Skeletal muscle cell (primary cell): ENCODE measurements around the gene TRAPPC13.
"Not testable (repeated sequence)": the region's sequence is repeated elsewhere in the genome, so short reads cannot be mapped to it uniquely, and the experiment has no call there.

ENCODE experiments used
- DNase-seq: peaks from one replicate; pipeline ENCODE4 v3.0.0-alpha.2; 2010; ENCODE audit warnings: low read depth
- H3K4me3 ChIP-seq: 2 replicates; pipeline ENCODE4 v1.5.1; 2011; ENCODE audit warnings: low read depth, mild to moderate bottlenecking, control low read depth, low read length, moderate library complexity

TRAPPC13 gene

GRCh38 chr5:65624571-65625555 lies at the start of gene TRAPPC13, which contains the start of gene SHLD3:
TRAPPC13 (plus strand) TSS chr5:65625027; CDS start chr5:65625061, 34 bp downstream.
SHLD3 (plus strand) TSS chr5:65625027; CDS start chr5:65629588, 4,561 bp downstream.
- DNase-seq, result peak; percentile 67
- H3K4me3 ChIP-seq, result peak within 1 kb of the TSS; percentile 95

DNA sequence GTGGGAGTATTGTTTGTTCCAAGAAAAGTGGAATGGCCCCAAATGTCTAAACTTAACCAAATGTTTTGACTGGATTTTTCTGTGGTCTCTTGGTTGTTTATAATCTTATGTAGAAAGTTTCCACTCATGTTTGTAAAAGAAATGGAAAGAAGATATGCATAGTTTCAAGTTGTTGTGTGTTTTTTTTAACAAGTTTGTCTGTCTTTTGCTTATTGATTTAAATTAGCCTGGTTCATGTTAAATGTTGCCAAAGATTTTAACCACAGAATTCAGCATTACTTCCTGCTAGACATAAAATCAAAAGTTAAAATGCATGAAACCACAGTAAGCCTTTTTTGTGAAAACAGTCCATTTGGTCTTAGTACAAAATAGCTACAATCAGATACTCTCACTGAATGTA lies 47.7 kb upstream of the TRAPPC13 start:
- no peak overlapping the region for H3K4me3 ChIP-seq
- no peak for DNase-seq

DNA sequence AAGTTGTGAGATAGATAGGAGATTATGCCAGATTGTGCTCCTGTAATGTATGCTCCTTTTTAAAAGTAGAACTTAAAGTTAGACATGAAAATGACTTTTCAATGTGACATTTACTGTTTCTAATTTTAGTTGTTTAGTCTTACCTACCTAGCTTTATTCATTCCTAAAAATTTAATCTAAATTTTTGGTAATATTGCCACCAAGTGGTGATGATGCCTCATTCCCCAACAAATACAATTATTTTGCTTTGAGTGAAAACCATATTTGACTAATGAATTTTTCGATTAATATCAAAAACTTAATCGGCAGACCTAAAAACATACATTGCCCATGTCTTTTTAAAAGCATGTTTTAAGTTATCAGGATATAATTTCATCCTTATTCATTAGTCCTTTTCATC lies 36.1 kb upstream of the TRAPPC13 start:
- DNase-seq, result no peak
- H3K4me3 ChIP-seq, result no peak overlapping the region

GRCh38 chr5:65601761-65602160 lies 23.1 kb upstream of the TRAPPC13 start:
- H3K4me3 ChIP-seq, DNase-seq: not testable (repeated sequence)

GRCh38 chr5:65611524-65611923 lies 13.3 kb upstream of the TRAPPC13 start:
- DNase-seq, result no peak
- no peak overlapping the region for H3K4me3 ChIP-seq

GRCh38 chr5:65612298-65612907 lies 12.4 kb upstream of the TRAPPC13 start:
- DNase-seq, result no peak
- H3K4me3 ChIP-seq, result no peak overlapping the region

DNA sequence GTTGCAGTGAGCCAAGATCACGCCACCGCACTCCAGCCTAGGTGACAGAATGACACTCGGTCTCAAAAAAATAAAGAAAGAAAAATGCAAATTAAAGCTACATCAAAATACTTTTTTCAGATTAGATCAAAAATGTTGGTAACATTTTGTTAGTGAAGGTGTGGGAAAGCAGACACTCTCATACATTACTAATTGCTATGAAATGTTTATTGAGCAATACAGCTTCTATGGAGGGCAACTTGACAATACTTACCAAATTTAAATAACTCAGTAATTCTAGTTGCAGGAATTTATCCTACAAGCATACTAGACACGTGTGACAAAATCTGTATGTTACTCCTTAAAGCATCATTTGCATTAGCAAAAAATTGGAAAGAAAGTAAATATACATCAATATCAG lies 4.8 kb upstream of the TRAPPC13 start:
- no peak overlapping the region for H3K4me3 ChIP-seq
- DNase-seq, result no peak

GRCh38 chr5:65621961-65622360 lies 2.9 kb upstream of the TRAPPC13 start:
- not testable (repeated sequence) for H3K4me3 ChIP-seq, DNase-seq

DNA sequence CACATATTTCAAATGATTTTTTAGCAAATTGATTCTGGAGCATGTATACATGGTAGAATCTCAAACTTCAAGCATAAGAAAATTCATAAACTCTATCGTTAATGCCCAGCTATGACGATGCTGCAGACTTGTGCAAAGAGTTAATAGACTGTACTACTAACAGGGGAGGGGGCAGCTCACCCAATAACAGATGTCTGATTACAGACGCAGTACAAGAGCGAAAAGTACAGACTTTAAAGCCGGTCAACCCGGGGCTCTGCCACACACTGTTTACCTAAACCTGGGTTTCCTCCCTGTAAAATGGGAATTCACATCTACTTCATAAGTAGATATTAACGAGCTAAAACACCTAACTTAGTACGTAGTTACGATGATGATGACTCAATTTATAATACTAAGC lies 1.3 kb upstream of the TRAPPC13 start:
- peak overlapping the region; percentile 95 for H3K4me3 ChIP-seq
- no peak for DNase-seq

GRCh38 chr5:65624025-65624570 lies 729 bp upstream of the TRAPPC13 start, which contains the start of gene TRIM23:
TRIM23 (minus strand) TSS chr5:65624333; CDS start chr5:65624274, 59 bp downstream.
- peak; percentile 80 for DNase-seq
- peak within 1 kb of the TSS; percentile 95 for H3K4me3 ChIP-seq

DNA sequence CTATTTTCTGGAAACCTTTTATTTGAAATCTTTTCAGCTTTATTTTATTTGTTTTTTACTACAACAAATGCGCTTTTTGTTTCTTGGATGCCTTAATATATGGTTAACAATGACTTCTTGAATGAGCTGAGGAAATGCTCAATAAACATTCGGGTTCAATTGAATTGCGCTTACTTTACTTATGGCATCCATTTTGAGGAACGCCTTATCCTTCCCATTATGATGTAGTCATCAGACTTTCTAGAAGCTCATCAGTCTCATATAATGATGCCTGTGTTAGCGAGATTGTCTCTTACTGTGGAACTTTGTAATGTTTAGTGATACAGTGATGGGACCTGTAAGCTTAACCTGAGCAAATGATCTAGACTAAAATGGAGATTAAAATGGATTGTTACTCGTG lies 916 bp downstream of the TRAPPC13 start:
- H3K4me3 ChIP-seq, result peak overlapping the region; percentile 95
- no peak for DNase-seq

DNA sequence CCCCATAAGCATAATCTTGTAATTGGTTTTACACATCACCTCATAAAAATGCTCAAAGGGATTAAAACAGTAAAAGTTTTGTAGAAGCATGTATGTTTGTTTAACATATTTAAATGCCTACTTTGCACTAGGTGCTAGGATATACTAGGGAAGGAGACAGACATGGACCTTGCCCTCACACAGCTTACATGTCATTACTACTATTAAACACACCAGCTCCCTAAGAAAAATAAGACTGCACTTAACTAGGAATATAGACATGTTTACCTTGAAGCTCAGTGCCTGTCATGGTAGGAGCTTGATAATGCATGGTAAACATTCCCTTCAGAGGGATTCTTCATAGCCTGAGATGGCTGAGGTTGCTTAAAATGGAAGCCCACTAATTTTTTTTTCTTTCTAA lies 6.2 kb downstream of the TRAPPC13 start:
- no peak for DNase-seq

GRCh38 chr5:65640240-65640639 lies 15.4 kb downstream of the TRAPPC13 start:
- no peak for DNase-seq
- H3K4me3 ChIP-seq, result no peak overlapping the region

More for the DNA sequence above, 6.2 kb downstream of the TRAPPC13 start:
- H3K4me3 ChIP-seq, result no peak overlapping the region

DNA sequence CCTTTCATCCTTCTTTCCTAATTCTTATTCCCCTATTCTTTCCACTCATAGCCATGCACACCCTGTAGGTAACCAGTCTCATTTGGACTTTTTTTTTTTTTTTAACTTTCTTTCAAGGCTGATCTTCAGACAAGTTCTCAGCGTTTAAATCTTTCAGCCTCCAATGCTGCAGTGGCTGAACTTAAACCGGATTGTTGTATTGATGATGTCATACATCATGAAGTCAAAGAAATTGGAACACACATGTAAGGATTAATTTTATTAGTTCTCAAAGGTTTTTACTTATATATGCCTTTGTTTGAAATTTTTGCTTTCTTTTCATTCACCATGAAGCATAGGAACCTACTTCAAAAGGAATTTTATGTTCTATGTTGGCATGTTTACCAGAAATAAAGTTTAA lies 22.1 kb downstream of the TRAPPC13 start:
- DNase-seq, result no peak
- H3K4me3 ChIP-seq, result no peak overlapping the region

DNA sequence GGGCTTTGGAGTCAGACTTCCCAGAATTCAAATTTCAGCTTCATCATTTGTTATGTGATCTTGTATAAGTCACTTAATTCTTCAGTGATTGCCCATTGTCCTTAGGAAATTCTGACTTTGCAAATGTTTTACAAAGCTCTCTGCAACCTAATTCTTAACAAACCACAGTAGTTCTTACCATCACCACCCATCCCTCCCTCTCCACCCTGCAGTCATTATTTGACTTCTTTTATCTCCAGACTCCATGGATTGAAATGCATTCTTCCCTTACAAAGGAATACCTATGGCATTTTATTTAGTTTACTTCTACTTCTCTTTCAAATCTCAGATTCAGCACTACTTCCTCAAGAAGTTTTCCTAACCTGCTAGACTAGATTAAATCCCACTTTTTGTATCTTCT lies 23.1 kb downstream of the TRAPPC13 start:
- no peak overlapping the region for H3K4me3 ChIP-seq
- no peak for DNase-seq

- DNase-seq, result no peak
- no peak overlapping the region for H3K4me3 ChIP-seq
Measured at GRCh38 chr5:65651144-65651543, 26.3 kb downstream of the TRAPPC13 start.

DNA sequence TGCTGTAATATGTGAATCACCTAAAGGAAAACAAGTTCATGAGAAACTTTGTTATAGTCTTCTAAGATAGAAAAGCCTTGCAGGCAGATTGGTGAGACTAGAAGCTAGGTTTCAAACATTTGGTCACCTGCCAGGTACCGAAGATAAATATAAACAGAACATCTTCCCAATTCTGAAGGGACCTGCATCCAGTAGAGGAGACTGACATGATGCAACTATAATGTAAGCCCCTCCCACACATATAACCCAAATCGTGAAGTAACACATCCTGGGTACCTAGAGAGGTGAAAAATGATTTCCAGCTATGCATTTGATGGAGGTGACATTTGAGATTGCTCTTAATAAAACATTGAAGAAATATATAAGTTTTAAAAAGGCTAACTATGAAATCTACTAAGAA lies 29.9 kb downstream of the TRAPPC13 start:
- no peak overlapping the region for H3K4me3 ChIP-seq
- DNase-seq, result no peak

GRCh38 chr5:65663804-65664521 lies 39.1 kb downstream of the TRAPPC13 start:
- no peak for DNase-seq

DNA sequence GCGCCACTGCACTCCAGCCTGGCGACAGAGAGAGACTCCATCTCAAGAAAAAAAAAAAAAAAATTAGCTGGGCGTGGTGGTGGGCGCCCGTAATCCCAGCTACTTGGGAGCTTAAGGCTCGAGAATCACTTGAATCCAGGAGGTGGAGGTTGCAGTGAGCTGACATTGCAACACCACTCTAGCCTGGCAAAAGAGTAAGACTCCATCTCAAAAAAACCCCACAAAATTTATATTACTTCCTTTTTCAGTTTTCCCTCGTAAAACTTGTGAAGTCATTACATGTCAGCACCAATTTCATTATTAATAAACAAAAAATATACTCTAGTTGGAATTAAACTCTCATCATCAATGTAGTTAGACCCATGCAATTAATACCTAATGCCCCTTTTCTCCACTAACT lies 43.9 kb downstream of the TRAPPC13 start:
- DNase-seq, result no peak
- H3K4me3 ChIP-seq, result no peak overlapping the region

More at GRCh38 chr5:65663804-65664521, 39.1 kb downstream of the TRAPPC13 start:
- H3K4me3 ChIP-seq, result no peak overlapping the region
